GM12878 (cell line): ENCODE data around the gene DCAF15. TPM values are rescaled to one million over a fixed set of nuclear protein-coding genes. Genes with fewer than 3 reads are reported as not detected.

Experiments used
- ATAC-seq: fragments of 200-7000 bp; cut with Tn5 transposase; 3 replicates; pipeline ENCODE4 v1.9.1; 2020; ENCODE audit warnings: mild to moderate bottlenecking, moderate library complexity
- BruUV-seq: library from RNA; stranded (reverse); fragments of 400-500 nt; replicated peaks from 2 replicates; lab custom pipeline; 2021; lab: Mats Ljungman, UMichigan
- CTCF ChIA-PET: fragments of 300-600 bp; sonication (Branson Sonifier 250); formaldehyde crosslinking; extraction: SDS; loops from one replicate; lab custom pipeline; 2021; ENCODE audit warnings: inconsistent platforms; lab: Yijun Ruan, JAX
- POLR2A ChIA-PET: fragments of 350-600 bp; formaldehyde crosslinking; extraction: SDS; loops from one replicate; lab custom pipeline; 2021; ENCODE audit warnings: inconsistent platforms; lab: Charles Lee
- RAD21 ChIA-PET: fragments of 300-600 bp; sonication (Branson Sonifier 250); formaldehyde crosslinking; loops from one replicate; lab custom pipeline; 2023; ENCODE audit warnings: antibody characterized with exemption; ENCODE audit not compliant: unreplicated experiment; lab: Charles Lee
- SMC1A ChIA-PET: fragments of 300-600 bp; sonication (Branson Sonifier 250); formaldehyde crosslinking; loops from one replicate; lab custom pipeline; 2023; ENCODE audit not compliant: unreplicated experiment, uncharacterized antibody; lab: Charles Lee
- DNase-seq: peaks from one replicate; pipeline ENCODE4 v3.0.0-alpha.2; 2011; ENCODE audit warnings: low read depth, low spot score
- FAIRE-seq: peaks from 3 replicates; lab custom pipeline; 2011; peaks lifted over from hg19 to GRCh38; lab: Jason Lieb, UNC
- H2AFZ ChIP-seq: 2 replicates; pipeline ENCODE4 v1.6.0; 2011; ENCODE audit warnings: low read depth, low read length, control low read depth; ENCODE audit not compliant: control insufficient read depth
- H3K27ac ChIP-seq: 2 replicates; pipeline ENCODE4 v1.5.1; 2011; ENCODE audit warnings: control low read depth; ENCODE audit not compliant: control insufficient read depth, insufficient read depth
- H3K27me3 ChIP-seq, 2 experiments: replicated peaks in 1 of 2; 2 replicates each; pipeline versions ENCODE4 v1.6.0 to v1.6.1; 2011; ENCODE audit warnings: low read length in 1 of 2; ENCODE audit not compliant: control insufficient read depth in 2 of 2, insufficient read depth in 2 of 2
- H3K36me3 ChIP-seq, 2 experiments: 2 replicates each; pipeline ENCODE4 v1.5.1; 2011; ENCODE audit warnings: low read length in 1 of 2; ENCODE audit not compliant: control insufficient read depth in 2 of 2, insufficient read depth in 2 of 2
- H3K4me1 ChIP-seq: 2 replicates; pipeline ENCODE4 v1.6.1; 2011; ENCODE audit warnings: mild to moderate bottlenecking, low read length, moderate library complexity, mixed read lengths; ENCODE audit not compliant: control insufficient read depth, insufficient read depth
- H3K4me2 ChIP-seq: 2 replicates; pipeline ENCODE4 v1.6.0; 2011; ENCODE audit warnings: control low read depth; ENCODE audit not compliant: control insufficient read depth, insufficient read depth
- H3K4me3 ChIP-seq: fragments of 200-600 bp; sonication (generic); 2 replicates; pipeline ENCODE4 v1.5.1; 2016
- H3K79me2 ChIP-seq: 2 replicates; pipeline ENCODE4 v1.6.0; 2011; ENCODE audit warnings: low read length; ENCODE audit not compliant: control insufficient read depth, insufficient read depth
- H3K9ac ChIP-seq: 2 replicates; pipeline ENCODE4 v1.8.0; 2011; ENCODE audit warnings: low read length, control low read depth, mixed read lengths; ENCODE audit not compliant: control insufficient read depth, insufficient read depth
- H3K9me3 ChIP-seq: replicated peaks from 3 replicates; pipeline ENCODE4 v1.5.1; 2011; ENCODE audit warnings: mild to moderate bottlenecking, low read length; ENCODE audit not compliant: control insufficient read depth, insufficient read depth
- H4K20me1 ChIP-seq: 2 replicates; pipeline ENCODE4 v1.6.0; 2011; ENCODE audit not compliant: control insufficient read depth, insufficient read depth
- HDAC2 ChIP-seq: fragments of 200-600 bp; sonication (generic); IDR thresholded peaks from 2 replicates; pipeline ENCODE4 v1.6.1; 2017
- PML ChIP-seq: IDR thresholded peaks from 2 replicates; pipeline ENCODE4 v1.6.1; 2012; ENCODE audit warnings: low read length, inconsistent platforms
- SPI1 ChIP-seq: IDR thresholded peaks from 2 replicates; pipeline ENCODE4 v1.6.1; 2011; ENCODE audit warnings: low read depth, mild to moderate bottlenecking, low read length, moderate library complexity, borderline replicate concordance; ENCODE audit not compliant: insufficient read depth
- SUZ12 ChIP-seq: fragments of 200-600 bp; sonication (generic); IDR thresholded peaks from one replicate; pipeline ENCODE4 v1.6.1; 2018; ENCODE audit warnings: antibody characterized with exemption, mild to moderate bottlenecking; ENCODE audit not compliant: unreplicated experiment
- ZSCAN29 ChIP-seq: fragments of 450-650 bp; IDR thresholded peaks from 2 replicates; pipeline ENCODE4 v1.6.1; 2017; ENCODE audit warnings: mild to moderate bottlenecking, moderate library complexity
- WGBS: methylation state at CpG from one replicate; pipeline ENCODE4 v1.1.6; 2016; ENCODE audit warnings: low lambda C conversion rate; ENCODE audit not compliant: insufficient replicate concordance, insufficient coverage; ENCODE audit errors: missing lambda C conversion rate; 5-methylcytosine and 5-hydroxymethylcytosine counted together
- in situ Hi-C: fragments of 300-500 bp; cut with MboI; formaldehyde crosslinking; loops from 9 replicates; pipeline ENCODE4 v1.14.3; 2018; ENCODE audit warnings: mixed read lengths
- intact Hi-C: fragments of 100-400 bp; cut with micrococcal nuclease; formaldehyde crosslinking; loops from one replicate; pipeline ENCODE4 v1.14.2; 2022; ENCODE audit not compliant: unreplicated experiment
- polyA plus RNA-seq, 11 experiments: library from polyadenylated mRNA; depleted of rRNA in 4 of 11; unstranded in 6 of 11; stranded (reverse) in 5 of 11; fragments of >200 nt; fragmentation: Nextera tagmentation in 4 of 11; fragmentation: Illumina TruSeq in 1 of 11; extraction: Ambion mirVana in 4 of 11; extraction: Trizol in 1 of 11; gene quantifications; 1 replicate in 1 of 11; 2 replicates in 10 of 11; pipeline versions ENCODE4 v1.2.1 to v1.2.3, GENCODE V29; 2011 to 2016; ENCODE audit warnings: inconsistent platforms in 2 of 11, missing spikeins in 2 of 11, low read depth in 1 of 11
- total RNA-seq, 4 experiments: library from RNA; depleted of rRNA in 3 of 4; stranded (reverse); fragments of >200 nt in 3 of 4; fragmentation: Illumina TruSeq in 1 of 4; extraction: Trizol in 1 of 4; gene quantifications; 2 replicates each; pipeline versions ENCODE4 v1.2.1 to v1.2.3, GENCODE V29; 2013 to 2021
- TF ChIP-seq, protein P1 (sequence below): fragments of 450-650 bp; IDR thresholded peaks from 2 replicates; pipeline ENCODE4 v1.6.1; 2017; ENCODE audit warnings: antibody characterized with exemption, mild to moderate bottlenecking, moderate library complexity
- TF ChIP-seq, protein P2 (sequence below): IDR thresholded peaks from 2 replicates; pipeline ENCODE4 v1.6.1; 2012; ENCODE audit warnings: improper control_type of control experiment, low read depth, low read length; ENCODE audit not compliant: insufficient replicate concordance
- TF ChIP-seq, protein P3 (sequence below): fragments of 450-650 bp; IDR thresholded peaks from 2 replicates; pipeline ENCODE4 v1.6.1; 2017; ENCODE audit warnings: mild to moderate bottlenecking, moderate library complexity

DCAF15 gene
- total and polyA plus RNA-seq, 10 of the 15 experiments (the other 5 are each of a cell fraction or from before 2014, with no cell fraction given) = 0.16 to 63.4 (median 26.6) TPM

DNA sequence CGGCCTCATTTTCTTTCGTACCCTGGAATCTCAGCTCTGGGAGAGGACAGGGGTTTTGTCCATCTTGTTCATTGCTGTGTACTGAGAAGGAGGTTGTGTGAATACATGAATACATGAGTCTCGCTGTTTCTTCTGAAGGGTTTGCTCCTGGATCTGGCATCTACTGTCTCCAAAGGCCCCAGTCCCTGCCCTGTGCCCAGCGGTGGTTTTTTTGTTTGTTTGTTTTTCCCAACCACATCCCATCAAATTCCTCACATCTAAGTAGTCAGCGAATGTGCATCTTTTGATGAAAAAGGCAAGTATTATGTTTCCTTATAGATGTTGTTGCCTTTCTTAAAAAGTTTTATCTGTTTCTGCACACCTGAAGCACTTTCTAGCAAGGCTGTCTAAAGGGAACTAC, 12.5 kb downstream of the DCAF15 start (continued):
- TF ChIP-seq ZSCAN29 = no peak

DNA sequence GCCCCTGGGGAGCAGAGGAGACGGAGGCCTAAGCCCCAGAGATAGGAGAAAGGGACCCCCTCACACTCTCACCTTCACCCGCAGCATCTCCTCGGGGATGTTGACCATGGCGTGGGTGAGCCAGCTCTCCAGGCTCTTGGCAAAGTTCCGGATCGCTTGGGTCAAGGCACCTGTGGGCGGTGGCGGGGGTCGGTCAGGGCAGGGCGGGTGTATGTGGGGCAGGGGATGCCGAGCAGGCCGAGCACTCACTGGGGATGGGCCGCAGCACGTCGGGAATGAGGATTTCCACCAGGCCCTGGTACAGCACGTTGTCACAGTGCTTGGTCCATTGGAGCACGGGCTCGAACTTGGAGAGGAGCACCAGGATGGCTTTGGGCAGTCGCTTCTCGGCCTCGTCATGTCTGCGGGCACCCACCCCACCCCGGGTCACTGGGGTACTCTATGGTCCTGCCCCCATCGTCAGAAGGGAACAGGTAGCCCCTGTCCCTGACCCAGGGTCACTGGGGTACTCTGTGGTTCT, 13.1 kb downstream of the DCAF15 start:
- SMC1A ChIA-PET = no interaction called here
- no TSS peak for BruUV-seq
- in situ Hi-C loops (no loop called here), intact Hi-C loops (no loop called here)
- H3K27me3 ChIP-seq = no peaks in the 10 kb centered on the region
- WGBS = 81% methylated on average over 19 of the region's 24 CpGs
- H3K9me3 ChIP-seq = no peaks in the 10 kb centered on the region
- H4K20me1 ChIP-seq = no peaks in the 10 kb centered on the region
- H3K4me3 ChIP-seq = no peak overlapping the region
- H3K9ac ChIP-seq = no peak overlapping the region
- RAD21 ChIA-PET = no interaction called here
- ATAC-seq (no peak), DNase-seq (no peak), FAIRE-seq (no peak)
- CTCF ChIA-PET = no interaction called here
- H3K4me2 ChIP-seq = no peak overlapping the region
- H3K4me1 ChIP-seq = no peaks in the 10 kb centered on the region
- H3K36me3 ChIP-seq = peaks cover 0 to 9% of the 10 kb centered on the region in 2 experiments; a peak in 3 of 4 replicates
- POLR2A ChIA-PET = no interaction called here
- H3K79me2 ChIP-seq = no peaks in the 10 kb centered on the region
- no peak overlapping the region for H3K27ac ChIP-seq
- no peak overlapping the region for H2AFZ ChIP-seq
- TF ChIP-seq HDAC2 = no peak
- no peak for TF ChIP-seq PML
- TF ChIP-seq, protein P1, sequence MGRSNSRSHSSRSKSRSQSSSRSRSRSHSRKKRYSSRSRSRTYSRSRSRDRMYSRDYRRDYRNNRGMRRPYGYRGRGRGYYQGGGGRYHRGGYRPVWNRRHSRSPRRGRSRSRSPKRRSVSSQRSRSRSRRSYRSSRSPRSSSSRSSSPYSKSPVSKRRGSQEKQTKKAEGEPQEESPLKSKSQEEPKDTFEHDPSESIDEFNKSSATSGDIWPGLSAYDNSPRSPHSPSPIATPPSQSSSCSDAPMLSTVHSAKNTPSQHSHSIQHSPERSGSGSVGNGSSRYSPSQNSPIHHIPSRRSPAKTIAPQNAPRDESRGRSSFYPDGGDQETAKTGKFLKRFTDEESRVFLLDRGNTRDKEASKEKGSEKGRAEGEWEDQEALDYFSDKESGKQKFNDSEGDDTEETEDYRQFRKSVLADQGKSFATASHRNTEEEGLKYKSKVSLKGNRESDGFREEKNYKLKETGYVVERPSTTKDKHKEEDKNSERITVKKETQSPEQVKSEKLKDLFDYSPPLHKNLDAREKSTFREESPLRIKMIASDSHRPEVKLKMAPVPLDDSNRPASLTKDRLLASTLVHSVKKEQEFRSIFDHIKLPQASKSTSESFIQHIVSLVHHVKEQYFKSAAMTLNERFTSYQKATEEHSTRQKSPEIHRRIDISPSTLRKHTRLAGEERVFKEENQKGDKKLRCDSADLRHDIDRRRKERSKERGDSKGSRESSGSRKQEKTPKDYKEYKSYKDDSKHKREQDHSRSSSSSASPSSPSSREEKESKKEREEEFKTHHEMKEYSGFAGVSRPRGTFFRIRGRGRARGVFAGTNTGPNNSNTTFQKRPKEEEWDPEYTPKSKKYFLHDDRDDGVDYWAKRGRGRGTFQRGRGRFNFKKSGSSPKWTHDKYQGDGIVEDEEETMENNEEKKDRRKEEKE = no peak
- TF ChIP-seq, protein P2, sequence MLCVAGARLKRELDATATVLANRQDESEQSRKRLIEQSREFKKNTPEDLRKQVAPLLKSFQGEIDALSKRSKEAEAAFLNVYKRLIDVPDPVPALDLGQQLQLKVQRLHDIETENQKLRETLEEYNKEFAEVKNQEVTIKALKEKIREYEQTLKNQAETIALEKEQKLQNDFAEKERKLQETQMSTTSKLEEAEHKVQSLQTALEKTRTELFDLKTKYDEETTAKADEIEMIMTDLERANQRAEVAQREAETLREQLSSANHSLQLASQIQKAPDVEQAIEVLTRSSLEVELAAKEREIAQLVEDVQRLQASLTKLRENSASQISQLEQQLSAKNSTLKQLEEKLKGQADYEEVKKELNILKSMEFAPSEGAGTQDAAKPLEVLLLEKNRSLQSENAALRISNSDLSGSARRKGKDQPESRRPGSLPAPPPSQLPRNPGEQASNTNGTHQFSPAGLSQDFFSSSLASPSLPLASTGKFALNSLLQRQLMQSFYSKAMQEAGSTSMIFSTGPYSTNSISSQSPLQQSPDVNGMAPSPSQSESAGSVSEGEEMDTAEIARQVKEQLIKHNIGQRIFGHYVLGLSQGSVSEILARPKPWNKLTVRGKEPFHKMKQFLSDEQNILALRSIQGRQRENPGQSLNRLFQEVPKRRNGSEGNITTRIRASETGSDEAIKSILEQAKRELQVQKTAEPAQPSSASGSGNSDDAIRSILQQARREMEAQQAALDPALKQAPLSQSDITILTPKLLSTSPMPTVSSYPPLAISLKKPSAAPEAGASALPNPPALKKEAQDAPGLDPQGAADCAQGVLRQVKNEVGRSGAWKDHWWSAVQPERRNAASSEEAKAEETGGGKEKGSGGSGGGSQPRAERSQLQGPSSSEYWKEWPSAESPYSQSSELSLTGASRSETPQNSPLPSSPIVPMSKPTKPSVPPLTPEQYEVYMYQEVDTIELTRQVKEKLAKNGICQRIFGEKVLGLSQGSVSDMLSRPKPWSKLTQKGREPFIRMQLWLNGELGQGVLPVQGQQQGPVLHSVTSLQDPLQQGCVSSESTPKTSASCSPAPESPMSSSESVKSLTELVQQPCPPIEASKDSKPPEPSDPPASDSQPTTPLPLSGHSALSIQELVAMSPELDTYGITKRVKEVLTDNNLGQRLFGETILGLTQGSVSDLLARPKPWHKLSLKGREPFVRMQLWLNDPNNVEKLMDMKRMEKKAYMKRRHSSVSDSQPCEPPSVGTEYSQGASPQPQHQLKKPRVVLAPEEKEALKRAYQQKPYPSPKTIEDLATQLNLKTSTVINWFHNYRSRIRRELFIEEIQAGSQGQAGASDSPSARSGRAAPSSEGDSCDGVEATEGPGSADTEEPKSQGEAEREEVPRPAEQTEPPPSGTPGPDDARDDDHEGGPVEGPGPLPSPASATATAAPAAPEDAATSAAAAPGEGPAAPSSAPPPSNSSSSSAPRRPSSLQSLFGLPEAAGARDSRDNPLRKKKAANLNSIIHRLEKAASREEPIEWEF = no peak
- TF ChIP-seq SPI1 = no peak
- TF ChIP-seq, protein P3, sequence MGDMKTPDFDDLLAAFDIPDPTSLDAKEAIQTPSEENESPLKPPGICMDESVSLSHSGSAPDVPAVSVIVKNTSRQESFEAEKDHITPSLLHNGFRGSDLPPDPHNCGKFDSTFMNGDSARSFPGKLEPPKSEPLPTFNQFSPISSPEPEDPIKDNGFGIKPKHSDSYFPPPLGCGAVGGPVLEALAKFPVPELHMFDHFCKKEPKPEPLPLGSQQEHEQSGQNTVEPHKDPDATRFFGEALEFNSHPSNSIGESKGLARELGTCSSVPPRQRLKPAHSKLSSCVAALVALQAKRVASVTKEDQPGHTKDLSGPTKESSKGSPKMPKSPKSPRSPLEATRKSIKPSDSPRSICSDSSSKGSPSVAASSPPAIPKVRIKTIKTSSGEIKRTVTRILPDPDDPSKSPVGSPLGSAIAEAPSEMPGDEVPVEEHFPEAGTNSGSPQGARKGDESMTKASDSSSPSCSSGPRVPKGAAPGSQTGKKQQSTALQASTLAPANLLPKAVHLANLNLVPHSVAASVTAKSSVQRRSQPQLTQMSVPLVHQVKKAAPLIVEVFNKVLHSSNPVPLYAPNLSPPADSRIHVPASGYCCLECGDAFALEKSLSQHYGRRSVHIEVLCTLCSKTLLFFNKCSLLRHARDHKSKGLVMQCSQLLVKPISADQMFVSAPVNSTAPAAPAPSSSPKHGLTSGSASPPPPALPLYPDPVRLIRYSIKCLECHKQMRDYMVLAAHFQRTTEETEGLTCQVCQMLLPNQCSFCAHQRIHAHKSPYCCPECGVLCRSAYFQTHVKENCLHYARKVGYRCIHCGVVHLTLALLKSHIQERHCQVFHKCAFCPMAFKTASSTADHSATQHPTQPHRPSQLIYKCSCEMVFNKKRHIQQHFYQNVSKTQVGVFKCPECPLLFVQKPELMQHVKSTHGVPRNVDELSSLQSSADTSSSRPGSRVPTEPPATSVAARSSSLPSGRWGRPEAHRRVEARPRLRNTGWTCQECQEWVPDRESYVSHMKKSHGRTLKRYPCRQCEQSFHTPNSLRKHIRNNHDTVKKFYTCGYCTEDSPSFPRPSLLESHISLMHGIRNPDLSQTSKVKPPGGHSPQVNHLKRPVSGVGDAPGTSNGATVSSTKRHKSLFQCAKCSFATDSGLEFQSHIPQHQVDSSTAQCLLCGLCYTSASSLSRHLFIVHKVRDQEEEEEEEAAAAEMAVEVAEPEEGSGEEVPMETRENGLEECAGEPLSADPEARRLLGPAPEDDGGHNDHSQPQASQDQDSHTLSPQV = no peak
- TF ChIP-seq SUZ12 = no peak
